Nucleus accumbens (tissue), 56 donors: ENCODE data around the gene C19orf53.

Experiments
- DNase-seq, 56 donors: peaks; one replicate each; lab custom pipeline; 2025; lab: John Stamatoyannopoulos, UW

Gene C19orf53

GRCh38 chr19:13823256-13823655 lies 49.0 kb downstream of the C19orf53 start:
- peak in 4 of 56 donors; percentile 5 to 37 (median 10) for DNase-seq

- DNase-seq = no peak
These were observed 49.6 kb downstream of the C19orf53 start for GRCh38 chr19:13823901-13824300.

- no peak for DNase-seq
These were observed 50.4 kb downstream of the C19orf53 start for GRCh38 chr19:13824703-13825102.

- DNase-seq = peak in 1 of 56 donors; percentile 27
These were observed 51.5 kb downstream of the C19orf53 start for GRCh38 chr19:13825489-13826441.

GRCh38 chr19:13826652-13827235 lies 52.5 kb downstream of the C19orf53 start:
- DNase-seq = no peak

GRCh38 chr19:13827656-13828055 lies 53.4 kb downstream of the C19orf53 start:
- DNase-seq = no peak
